Fibroblast of skin of back (primary cell): ENCODE measurements around the gene RPRML.

Source experiments
- DNase-seq: peaks from one replicate; pipeline ENCODE4 v3.0.0-alpha.2; 2013

Gene RPRML

GRCh38 chr17:46943501-46944393, 35.3 kb downstream of the RPRML start:
- peak; percentile 46 for DNase-seq

- DNase-seq = no peak
These were observed 35.9 kb downstream of the RPRML start for GRCh38 chr17:46943218-46943500.

GRCh38 chr17:46942441-46943217, 36.4 kb downstream of the RPRML start:
- peak; percentile 67 for DNase-seq

- DNase-seq = peak; percentile 73
These were observed 38.2 kb downstream of the RPRML start for GRCh38 chr17:46940692-46941404.

- peak; percentile 61 for DNase-seq
These were observed 43.3 kb downstream of the RPRML start for GRCh38 chr17:46935658-46936266.

- no peak for DNase-seq
These were observed 47.5 kb downstream of the RPRML start for GRCh38 chr17:46931596-46931995.

GRCh38 chr17:46930051-46930450, 49.0 kb downstream of the RPRML start:
- DNase-seq = no peak

- DNase-seq = peak; percentile 71
These were observed 49.6 kb downstream of the RPRML start for GRCh38 chr17:46929413-46929812.

GRCh38 chr17:46928467-46929261, 50.4 kb downstream of the RPRML start:
- no peak for DNase-seq
